Activated CD4-positive, alpha-beta T cell treated with anti-CD3 and anti-CD28 coated beads, Interleukin-2, Interleukin-4, amounts not matched to agents 100 ng/mL and 50 ng/mL, durations not matched to agents 16 hours and 8 hours (primary cell): ENCODE results near the gene VKORC1L1.
"Not testable (repeated sequence)": the region's sequence is repeated elsewhere in the genome, so short reads cannot be mapped to it uniquely, and the experiment has no call there.

Source experiments
- DNase-seq: peaks from one replicate; pipeline ENCODE4 v3.0.0-alpha.2; 2020; ENCODE audit warnings: low spot score

Gene VKORC1L1

DNA sequence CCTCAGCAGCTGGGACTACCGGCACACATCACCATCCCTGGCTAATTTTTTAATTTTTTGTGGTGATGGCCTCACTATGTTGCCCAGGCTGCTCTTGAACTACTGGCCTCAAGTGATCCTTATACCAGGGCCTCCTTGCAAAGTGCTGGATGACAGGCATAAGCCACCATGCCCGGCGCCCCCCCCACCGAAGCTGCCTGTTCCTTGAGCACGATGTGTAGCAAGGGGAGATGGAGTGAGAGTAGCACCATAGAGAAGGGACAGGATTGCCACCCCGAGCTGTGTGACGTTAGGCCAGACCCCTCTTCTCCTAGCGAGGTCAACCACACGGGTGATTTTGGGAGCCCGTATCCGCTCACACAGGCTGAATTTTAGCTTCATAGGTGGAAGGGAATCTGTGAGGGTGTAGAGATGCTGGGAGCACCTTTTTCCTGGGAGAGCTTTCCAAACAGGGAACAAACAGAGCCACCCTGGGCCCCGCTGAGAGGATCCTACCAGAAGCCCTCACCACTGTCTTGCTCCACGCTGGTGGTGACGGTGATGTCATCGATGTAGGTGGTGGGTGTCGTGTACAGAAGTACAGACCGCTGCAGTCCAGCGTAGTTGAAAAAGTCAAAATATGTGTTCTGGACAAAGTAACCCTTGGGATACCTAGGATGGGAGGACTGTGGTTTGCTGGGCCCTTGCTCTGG, 106.2 kb downstream of the VKORC1L1 start:
- no peak for DNase-seq

DNA sequence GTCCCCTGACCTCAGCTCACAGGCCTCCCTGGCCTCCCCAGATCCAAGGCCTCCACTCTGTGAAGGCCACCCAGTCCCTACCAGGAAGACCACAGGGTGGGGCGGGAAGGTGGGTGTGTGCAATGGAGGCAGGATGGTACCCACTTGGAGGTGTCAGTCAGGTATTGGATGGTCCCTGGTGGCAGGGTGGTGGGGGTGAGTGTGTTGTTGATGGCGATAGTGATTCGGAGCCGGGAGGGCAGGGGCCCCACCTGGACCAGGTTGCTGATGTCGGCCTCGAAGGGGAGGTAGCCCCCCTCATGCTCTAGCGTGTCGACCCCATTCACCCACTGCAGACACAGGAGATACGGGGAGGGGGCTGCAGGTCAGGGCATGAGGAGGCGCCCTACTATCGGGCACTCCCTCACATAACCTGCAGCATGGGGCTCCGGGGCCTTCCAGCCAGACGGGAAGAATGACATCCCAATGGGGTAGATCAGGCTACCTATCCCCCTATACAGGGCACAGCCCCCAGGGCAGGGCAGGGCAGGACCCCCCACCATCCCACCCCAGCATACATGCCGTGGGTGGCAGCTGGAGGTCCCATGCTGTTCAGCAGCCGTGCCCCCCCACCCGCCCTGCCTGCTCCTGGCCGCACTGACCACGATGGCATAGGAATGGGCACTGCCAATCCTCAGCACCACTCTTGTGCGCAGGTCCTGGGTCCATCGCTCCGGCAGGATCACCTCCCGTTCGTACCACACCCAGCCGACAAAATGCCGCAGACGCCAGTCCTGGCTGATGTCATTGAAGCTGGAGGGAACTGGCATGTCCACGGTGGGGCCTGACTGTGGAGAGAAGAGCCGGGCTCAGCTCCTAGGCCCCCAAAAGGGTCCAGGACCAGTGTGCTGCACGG, 107.0 kb downstream of the VKORC1L1 start:
- DNase-seq: no peak

DNA sequence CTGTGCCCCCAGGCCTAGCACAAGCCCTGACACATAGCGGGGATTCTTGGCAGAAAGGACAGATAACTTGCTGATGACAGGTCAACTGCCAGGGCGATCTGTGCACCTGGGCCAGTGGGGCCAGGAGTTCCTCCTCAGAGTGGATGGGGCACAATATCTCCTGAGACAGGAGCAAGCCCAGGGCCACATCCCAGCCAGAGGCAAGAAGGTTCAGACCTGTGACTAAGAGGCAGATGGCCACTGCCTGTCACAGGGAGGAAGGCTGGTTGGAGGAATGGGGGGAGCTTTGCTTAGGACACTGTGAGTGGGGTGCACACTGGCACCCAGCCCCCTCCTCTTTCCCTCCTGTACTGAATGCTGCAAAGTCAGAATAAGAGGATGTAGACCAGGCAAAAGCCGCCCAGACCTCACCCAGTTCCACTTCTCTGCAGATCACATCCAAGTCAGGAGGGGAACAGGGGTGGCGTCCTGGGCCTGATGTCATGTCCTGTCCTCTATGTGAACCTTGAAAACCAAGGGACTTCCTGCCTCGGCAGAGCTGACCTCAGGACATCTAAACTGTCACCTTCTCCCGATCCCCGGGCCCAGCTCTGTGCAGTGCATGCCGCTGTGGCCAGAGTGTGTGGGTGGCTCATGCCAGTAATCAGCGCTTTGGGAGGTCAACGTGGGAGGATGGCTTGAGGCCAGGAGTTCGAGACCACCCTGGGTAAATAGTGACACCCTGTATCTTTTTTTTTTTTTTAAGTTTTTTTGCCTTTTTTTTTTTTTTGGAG, 107.8 kb downstream of the VKORC1L1 start:
- peak; percentile 71 for DNase-seq

DNA sequence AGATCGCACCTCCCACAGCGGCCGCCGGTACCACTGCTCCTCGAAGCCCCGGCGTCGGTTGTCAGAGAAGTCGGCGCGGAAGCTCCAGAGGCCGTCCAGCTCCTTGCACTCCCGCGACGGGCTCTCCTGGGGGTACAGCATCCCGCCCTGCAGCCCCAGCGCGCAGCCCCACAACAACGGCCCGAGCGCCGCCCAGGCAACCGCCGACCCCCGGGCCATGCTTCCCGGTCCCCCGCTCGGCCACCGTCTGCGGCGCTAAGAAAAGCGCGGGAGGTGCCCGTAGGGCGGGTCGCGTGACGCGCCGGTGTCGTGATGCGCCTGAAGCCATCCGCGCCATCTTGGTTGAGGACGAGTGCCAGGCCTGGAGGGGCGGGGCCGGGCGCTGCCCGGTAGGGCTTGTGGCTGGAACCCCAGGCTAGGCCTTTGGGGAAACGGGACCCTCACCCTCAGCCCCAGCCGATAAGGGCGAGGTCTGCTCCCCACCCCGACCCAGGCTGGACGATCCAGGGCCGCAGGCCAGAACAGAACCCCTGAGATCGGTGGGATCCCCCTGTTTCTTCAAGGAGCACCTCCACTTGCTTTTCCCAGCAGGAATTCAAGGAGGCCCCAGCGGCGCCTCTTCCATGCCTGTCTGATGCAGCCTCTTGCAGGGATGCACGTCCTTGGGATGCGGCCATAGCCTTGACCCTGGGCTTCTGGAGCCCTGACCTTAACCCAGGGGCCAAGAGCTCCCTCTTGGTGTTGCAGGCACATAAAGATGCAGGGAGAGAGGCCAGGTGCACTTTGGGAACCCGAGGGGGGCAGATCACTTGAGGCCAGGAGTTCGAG, 109.3 kb downstream of the VKORC1L1 start, which contains the start of gene GUSB:
TSS of gene GUSB (minus strand) at position 249 of the 828 bp plus-strand sequence. CDS start at position 219, 30 bp downstream.
- peak; percentile 92 for DNase-seq

DNA sequence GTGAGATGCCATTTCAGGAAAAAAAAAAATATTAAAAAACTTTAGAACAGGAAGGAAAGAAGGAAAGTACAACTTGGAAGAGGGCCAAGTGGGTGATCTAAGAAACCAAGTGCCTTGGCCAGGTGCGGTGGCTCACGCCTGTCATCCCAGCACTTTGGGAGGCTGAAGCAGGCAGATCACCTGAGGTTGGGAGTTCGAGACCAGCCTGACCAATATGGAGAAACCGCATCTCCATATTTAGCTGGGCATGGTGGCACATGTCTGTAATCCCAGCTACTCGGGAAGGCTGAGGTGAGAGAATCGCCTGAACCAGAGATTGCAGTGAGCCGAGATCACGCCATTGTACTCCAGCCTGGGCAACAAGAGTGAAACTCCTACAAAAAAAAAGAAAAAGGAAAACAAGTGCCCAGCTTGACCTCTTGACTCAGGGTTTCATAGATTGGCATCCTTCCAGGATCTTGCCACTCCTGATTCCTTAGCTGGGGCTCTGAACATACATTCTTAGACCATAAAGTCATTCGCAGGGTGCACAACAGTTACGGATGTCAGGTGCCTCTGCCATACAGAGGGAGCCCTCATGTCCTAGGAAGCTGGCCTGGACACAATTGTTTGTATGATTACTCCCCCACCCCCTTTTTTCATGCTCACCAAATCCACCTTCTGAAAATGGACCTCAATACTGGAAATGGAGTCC, 111.2 kb downstream of the VKORC1L1 start:
- DNase-seq: no peak

DNA sequence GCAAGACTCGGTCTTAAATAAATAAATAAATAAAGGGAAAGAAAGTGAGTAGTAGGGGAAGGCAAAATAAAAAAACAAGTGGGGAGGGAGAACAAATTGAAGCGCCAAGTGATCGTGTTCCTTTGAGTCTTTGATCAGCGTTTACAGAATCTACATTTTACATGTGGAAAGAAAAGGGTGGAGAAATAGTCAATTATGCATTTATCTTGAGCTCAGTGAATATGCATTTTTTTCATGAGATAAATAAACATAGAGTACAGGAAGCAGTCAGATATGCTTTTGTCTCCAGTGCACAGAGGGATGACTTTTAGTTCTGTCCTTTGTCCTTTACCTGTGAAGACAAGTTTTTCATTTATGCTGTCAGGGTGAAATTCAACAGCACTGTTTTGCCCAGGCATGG, 115.2 kb downstream of the VKORC1L1 start:
- no peak for DNase-seq

DNA sequence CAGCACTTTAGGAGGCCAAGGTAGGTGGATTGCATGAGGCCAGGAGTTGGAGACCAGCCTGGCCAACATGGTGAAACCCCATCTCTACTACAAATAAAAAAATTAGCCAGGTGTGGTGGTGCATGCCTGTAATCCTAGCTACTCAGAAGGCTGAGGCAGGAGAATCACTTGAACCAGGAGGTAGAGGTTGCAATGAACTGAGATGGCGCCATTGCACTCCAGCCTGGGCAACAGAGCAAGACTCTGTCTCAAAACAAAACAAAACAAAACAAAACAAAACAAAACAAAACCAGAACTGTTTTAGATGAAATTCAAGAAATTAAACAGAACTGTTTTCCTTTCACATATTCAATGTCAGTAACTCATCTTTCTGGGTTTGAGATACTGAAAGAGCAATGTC, 115.6 kb downstream of the VKORC1L1 start:
- not testable (repeated sequence) for DNase-seq

DNA sequence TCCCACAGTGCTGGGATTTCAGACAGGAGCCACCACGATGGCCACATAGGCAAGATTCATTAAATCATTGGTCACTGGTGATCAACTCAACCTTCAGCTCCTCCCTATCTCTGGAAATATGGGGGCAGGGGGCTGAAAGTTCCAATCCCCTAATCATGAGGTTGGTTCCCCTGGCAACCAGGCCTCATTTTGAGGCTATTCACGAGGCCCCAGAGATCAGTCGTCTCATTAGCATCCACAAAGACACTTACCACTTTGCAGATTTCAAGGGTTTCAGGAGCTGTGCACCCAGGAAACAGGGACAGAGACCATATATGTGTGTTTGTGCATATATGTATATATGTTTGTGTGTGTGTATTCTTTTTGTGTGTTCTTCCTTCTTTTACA, 116.8 kb downstream of the VKORC1L1 start:
- DNase-seq: no peak

DNA sequence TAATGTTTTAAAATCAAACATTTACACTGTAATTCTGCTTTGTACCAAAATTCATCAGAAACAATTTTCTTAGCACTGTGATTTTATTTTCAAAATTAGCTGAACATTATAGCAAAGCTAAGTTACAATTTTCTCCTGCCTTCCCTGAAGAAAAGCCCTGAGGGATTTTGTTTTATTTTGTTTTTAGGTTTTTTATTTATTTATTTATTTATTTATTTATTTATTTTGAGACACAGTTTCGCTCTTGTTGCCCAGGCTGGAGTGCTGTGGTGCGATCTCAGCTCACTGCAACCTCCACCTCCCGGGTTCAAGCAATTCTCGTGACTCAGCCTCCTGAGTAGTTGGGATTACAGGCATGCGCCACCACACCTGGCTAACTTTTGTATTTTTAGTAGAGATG, 119.0 kb downstream of the VKORC1L1 start:
- DNase-seq: not testable (repeated sequence)

DNA sequence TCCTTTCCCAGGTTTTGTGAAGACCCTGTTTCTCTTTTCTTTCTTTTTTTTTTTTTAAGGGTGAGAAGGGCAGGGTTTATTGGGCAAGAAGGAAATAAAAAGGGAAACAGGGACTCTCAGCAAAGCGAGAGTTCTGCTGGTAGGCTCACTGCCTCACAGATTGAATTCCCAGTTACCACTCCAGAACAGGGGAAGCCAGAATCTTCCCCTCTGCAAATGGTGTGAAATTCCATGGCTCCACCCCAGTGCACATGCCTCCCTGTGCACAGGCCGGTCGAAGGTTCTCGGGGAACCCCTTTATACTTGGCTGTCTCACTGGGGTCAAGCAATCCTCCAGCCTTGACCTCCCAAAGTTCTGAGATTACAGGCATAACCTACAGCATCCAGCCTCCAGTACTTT, 119.7 kb downstream of the VKORC1L1 start:
- DNase-seq: no peak

DNA sequence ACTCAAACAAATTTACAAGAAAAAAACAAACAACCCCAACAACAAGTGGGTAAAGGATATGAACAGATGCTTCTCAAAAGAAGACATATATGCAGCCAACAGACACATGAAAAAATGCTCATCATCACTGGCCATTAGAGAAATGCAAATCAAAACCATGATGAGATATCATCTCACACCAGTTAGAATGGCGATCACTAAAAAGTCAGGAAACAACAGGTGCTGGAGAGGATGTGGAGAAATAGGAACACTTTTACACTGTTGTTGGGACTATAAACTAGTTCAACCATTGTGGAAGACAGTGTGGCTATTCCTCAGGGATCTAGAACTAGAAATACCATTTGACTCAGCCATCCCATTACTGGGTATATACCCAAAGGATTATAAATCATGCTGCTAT, 122.1 kb downstream of the VKORC1L1 start:
- not testable (repeated sequence) for DNase-seq

DNA sequence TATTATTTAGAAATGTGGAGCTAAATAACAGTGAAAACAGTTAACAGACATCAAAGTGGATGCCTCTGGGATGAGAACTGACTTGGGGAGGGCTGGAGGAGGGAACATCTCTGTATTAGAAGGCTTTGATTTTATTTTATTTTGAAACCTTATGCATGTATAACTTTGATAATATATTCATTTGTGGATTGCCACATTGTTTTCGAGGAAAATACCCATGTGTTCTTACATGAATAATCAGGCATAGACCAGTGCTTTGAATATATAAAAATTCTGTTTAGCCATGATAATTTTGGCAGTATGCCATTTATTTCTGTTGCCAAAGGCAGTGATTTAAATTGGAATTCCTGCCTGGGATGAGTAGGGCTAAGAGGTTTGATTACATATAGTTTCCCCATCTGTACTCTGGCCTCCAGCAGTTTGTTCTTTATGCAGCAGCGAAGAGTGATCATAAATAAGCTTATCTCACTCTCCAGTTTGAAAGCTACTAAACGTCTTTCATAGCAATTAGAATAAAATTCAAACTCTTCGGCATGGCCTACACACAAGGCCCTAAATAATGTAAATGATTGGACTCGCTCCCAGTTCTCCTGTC, 128.0 kb downstream of the VKORC1L1 start:
- not testable (repeated sequence) for DNase-seq

DNA sequence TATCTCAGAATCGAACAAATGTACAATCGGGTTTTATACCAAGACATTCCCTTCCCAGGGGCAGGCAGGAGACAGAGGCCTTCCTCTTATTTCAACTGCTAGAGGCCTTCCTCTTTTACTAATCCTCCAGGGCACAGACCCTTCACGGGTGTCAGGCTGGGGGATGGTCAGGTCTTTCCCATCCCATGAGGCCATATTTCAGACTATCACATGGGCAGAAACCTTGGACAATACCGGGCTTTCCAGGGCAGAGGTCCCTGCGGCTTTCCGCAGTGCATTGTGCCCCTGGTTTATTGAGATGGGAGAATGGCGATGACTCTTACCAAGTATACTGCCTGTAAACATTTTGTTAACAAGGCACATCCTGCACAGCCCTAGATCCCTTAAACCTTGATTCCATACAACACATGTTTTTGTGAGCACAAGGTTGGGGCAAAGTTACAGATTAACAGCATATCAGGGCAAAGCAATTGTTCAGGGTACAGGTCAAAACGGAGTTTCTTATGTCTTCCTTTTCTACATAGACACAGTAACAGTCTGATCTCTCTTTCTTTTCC, 132.3 kb downstream of the VKORC1L1 start:
- not testable (repeated sequence) for DNase-seq

DNA sequence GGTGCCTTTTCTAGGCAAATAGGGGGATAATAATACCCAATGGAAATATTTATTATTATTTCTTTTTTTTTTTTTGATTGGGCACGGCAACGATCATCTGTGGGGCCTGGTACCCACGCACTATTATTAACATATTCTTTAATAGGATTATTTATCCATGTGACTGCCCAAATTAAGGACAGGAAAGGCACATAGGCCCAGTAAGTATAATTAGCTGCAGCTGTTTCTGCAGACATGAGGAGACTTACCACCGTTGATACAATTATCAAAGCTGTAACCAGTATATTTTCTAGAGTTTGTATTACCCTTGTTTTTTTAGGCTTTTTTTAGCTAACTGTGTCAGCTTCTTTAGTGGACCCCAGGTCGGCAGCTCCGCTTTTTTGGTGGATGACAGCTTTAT, 134.4 kb downstream of the VKORC1L1 start:
- no peak for DNase-seq
